ENCODE results near the gene TRPC4AP.

The TRPC4AP gene

GRCh38 chr20:35000922-35001595, 91.5 kb downstream of the TRPC4AP start:
- no peak for DNase-seq

- no peak for DNase-seq
These were observed 92.2 kb downstream of the TRPC4AP start for GRCh38 chr20:35000311-35000921.

- DNase-seq = no peak
These were observed 92.8 kb downstream of the TRPC4AP start for GRCh38 chr20:34999782-35000181.

- DNase-seq = no peak
These were observed 93.6 kb downstream of the TRPC4AP start for GRCh38 chr20:34999021-34999451.

- no peak for DNase-seq
These were observed 94.2 kb downstream of the TRPC4AP start for GRCh38 chr20:34998331-34998950.

DNA sequence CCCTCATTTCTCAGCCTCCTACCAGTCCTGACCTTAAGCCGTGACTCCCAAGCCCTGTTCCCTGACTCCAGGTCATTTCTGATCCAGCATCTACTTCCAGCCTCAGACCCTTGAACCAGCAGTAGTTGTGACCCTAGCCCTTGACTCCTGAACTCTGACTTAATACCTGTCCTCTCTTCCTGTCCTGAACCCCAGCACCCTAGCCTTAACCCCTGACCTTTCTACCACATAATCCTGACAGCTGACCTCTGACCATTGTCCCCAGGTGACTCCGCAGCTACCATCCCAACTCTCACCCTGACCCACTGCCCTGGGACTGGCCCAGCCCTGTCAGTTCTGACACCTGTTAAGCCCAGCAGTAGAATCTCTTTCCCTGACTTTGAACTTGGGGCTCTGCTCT, 94.8 kb downstream of the TRPC4AP start:
- no peak for DNase-seq

DNA sequence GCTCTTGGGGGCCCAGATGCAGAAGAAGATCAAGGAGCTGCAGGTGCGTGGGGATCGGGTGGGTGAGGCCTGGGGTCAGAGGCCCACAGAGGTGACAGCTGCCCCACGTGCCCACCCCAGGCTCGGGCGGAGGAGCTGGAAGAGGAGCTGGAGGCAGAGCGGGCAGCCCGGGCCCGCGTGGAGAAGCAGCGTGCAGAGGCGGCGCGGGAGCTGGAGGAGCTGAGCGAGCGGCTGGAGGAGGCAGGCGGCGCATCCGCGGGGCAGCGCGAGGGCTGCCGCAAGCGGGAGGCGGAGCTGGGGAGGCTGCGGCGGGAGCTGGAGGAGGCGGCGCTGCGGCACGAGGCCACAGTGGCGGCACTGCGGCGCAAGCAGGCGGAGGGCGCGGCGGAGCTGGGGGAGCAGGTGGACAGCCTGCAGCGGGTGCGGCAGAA, 95.5 kb downstream of the TRPC4AP start:
- no peak for DNase-seq

GRCh38 chr20:34996243-34997028, 96.2 kb downstream of the TRPC4AP start:
- no peak for DNase-seq

GRCh38 chr20:34995696-34996095, 96.9 kb downstream of the TRPC4AP start:
- DNase-seq = no peak

DNA sequence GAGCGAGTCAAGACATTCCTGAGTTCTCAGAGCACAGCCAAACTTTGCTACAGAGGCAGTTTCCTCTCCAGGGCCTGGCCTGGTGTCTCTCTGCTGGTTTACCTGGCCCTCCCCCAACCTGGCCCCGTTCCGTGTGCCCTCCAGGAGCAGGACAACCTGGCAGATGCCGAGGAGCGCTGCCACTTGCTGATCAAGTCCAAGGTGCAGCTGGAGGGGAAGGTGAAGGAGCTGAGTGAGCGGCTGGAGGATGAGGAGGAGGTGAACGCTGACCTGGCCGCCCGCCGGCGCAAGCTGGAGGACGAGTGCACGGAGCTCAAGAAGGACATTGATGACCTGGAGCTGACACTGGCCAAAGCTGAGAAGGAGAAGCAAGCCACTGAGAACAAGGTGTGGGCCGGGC, 97.4 kb downstream of the TRPC4AP start:
- DNase-seq = no peak

DNA sequence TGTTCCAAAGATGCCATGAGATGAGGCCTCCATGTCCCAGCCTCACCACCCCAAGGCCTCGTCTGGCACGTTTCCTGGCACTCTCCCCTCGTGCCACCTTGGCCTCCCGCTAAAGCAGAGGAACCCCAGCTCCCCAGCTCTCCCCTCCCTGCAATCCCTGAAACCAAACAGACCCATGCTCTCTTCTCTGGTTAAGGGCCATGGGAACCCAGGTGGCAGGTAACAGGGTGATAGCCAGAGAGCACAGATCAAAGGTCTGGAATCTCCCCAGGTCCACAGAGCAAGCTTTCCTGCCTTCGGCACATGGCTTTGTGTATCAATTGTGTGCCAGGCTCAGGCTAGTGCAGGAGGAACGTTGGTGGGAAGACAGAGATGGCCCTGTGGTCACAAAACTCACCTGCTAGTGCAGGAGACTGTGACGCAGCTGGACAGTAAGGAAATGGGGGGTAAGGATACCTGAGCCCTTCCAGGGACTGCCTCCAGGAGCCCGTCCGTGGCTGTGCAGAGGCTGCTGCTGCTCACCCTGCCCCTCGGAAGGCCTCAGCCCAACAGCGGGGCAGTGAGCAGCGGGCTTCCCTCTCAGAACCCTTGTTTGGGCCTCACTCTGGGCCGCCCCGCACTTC, 98.0 kb downstream of the TRPC4AP start:
- no peak for DNase-seq

DNA sequence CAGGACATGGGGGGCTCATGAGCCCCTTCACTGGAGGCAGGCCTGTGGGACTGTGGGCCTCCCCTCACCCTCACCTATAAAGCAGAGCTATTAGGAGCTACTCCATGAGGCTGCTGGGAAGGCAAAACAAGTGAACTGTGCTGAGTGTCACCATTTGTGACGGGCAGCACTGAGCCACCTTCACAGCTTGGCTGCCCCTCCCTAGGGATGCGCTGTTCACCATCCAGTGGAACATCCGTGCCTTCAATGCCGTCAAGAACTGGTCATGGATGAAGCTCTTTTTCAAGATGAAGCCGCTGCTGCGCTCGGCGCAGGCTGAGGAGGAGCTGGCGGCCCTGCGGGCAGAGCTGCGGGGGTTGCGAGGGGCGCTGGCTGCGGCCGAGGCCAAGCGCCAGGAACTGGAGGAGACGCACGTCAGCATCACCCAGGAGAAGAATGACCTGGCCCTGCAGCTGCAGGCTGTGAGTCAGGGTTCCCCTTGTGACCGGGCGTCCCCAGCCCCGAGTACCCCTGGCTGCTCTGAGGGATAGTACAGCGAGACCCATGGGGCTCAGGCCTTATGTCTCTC, 98.6 kb downstream of the TRPC4AP start:
- no peak for DNase-seq

- DNase-seq = no peak
These were observed 99.7 kb downstream of the TRPC4AP start for GRCh38 chr20:34992751-34993417.

- no peak for DNase-seq
These were observed 101.9 kb downstream of the TRPC4AP start for GRCh38 chr20:34990661-34991214.

- no peak for DNase-seq
These were observed 102.4 kb downstream of the TRPC4AP start for GRCh38 chr20:34990231-34990630.

GRCh38 chr20:34989670-34990069, 102.9 kb downstream of the TRPC4AP start:
- no peak for DNase-seq

- no peak for DNase-seq
These were observed 103.5 kb downstream of the TRPC4AP start for GRCh38 chr20:34989118-34989517.

- peak; percentile 9 for DNase-seq
These were observed 104.4 kb downstream of the TRPC4AP start for GRCh38 chr20:34988191-34988540.

DNA sequence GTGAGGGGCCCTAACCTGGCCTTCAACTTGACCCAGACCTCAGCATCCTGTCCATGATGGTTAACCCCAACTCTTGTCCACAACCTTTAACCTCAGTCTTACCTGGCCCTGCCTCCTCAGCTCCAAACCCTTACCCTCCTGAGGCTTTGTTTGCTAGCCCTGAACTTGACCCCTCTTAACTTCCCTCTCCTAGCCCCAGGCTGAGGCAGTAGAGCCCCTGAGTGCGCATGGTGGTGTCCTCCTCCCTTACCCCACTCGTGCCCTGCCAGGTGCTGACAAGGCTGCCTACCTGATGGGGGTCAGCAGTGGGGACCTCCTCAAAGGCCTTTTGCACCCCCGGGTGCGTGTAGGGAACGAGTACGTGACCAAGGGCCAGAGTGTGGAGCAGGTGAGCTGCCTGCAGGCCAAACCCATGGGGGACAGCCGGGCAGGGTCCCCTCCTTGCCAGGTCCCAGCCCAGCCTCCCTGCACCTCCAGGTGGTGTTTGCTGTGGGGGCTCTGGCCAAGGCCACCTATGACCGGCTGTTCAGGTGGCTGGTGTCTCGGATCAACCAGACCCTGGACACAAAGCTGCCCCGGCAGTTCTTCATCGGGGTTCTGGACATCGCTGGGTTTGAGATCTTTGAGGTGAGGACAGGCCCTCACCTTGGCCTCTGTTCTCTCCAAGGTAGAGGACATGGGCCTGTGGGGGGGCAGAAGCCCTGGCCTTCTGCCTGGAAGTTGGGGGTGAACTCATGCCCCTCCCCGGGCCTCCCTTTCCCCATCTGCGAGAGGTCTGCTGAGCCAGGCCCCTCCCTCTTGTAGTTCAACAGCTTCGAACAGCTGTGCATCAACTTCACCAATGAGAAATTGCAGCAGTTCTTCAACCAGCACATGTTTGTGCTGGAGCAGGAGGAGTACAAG, 105.1 kb downstream of the TRPC4AP start:
- DNase-seq = no peak

Measured in OCI-M1 (cell line).